ENCODE results near the gene TEC. TPM values are rescaled to one million over a fixed set of nuclear protein-coding genes. Genes with fewer than 3 reads are reported as not detected.

TEC gene
- total RNA-seq, 1 experiment from 2014 or later = 4.5 TPM

DNA sequence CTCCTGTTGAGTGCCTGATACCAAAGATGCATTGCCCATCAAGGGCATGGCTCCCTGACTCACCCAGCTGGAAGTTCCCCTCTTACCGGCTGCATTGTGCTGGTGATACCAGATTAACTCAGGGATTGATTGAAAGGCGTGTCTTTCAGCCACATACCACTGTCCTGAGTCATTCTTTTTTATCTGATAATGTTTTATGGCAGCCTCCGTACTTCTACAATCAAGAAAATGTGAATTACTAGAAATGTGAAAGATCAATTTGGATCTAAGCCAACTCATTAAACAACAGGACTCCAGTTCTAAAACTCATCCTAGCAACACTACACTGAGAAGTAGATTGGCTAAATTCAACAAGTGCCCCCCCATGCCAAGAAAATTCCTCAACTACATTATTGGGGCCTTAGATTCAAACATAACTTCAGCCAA is 175.6 kb downstream of the TEC start:
- peak overlapping the region; percentile 66 for H3K4me2 ChIP-seq (ENCODE audit: low read length)
- H3K36me3 ChIP-seq (ENCODE audit: control insufficient read depth in 1 of 2, insufficient read depth in 2 of 2, low read length in 2 of 2) = no peaks in the 10 kb centered on the region
- H3K9me2 ChIP-seq (ENCODE audit: insufficient read depth) = no peaks in the 10 kb centered on the region
- H2AFZ ChIP-seq (ENCODE audit: low read depth, low read length, poor library complexity, severe bottlenecking) = peak overlapping the region; percentile 3
- intact Hi-C loops (cut with micrococcal nuclease) = no loop called here
- no peak overlapping the region; the same call in 1 of the 2 replicates for H3K27ac ChIP-seq (ENCODE audit: low read depth, low read length)
- H3K79me2 ChIP-seq (ENCODE audit: insufficient read depth, low read length) = no peaks in the 10 kb centered on the region
- peaks cover 17 to 20% of the 10 kb centered on the region in 2 experiments for H3K4me1 ChIP-seq (ENCODE audit: control insufficient read depth in 1 of 2, insufficient read depth in 2 of 2, low read length in 2 of 2)
- no peak overlapping the region for H3K9ac ChIP-seq (ENCODE audit: low read length)
- ChIA-PET POLR2A (no interaction called here), RAD21 (ENCODE audit: low non-redundant PET in 1 of 2, low total read pairs in 2 of 2, uncharacterized antibody in 2 of 2, unreplicated experiment in 2 of 2) (no interaction called here), CTCF (no interaction called here)
- ATAC-seq = peak; percentile 98
- no peaks in the 10 kb centered on the region for H3K27me3 ChIP-seq (ENCODE audit: insufficient read depth, low read length)
- no TSS peak for BruUV-seq (replicated peaks)
- DNase-seq (ENCODE audit: low read depth, low spot score) = no peak
- no peaks in the 10 kb centered on the region for H3K9me3 ChIP-seq (ENCODE audit: control insufficient read depth in 1 of 2, insufficient read depth in 1 of 2, low read depth in 1 of 2, low read length in 2 of 2)
- peak overlapping the region in 1 of 2 experiments; percentile 29; a peak in 2 of 4 replicates for H3K4me3 ChIP-seq (replicated peaks in 1 of 2; ENCODE audit: low read depth in 1 of 2, low read length in 2 of 2)
- H4K20me1 ChIP-seq (ENCODE audit: insufficient read depth) = no peaks in the 10 kb centered on the region
- TF ChIP-seq, protein P1, sequence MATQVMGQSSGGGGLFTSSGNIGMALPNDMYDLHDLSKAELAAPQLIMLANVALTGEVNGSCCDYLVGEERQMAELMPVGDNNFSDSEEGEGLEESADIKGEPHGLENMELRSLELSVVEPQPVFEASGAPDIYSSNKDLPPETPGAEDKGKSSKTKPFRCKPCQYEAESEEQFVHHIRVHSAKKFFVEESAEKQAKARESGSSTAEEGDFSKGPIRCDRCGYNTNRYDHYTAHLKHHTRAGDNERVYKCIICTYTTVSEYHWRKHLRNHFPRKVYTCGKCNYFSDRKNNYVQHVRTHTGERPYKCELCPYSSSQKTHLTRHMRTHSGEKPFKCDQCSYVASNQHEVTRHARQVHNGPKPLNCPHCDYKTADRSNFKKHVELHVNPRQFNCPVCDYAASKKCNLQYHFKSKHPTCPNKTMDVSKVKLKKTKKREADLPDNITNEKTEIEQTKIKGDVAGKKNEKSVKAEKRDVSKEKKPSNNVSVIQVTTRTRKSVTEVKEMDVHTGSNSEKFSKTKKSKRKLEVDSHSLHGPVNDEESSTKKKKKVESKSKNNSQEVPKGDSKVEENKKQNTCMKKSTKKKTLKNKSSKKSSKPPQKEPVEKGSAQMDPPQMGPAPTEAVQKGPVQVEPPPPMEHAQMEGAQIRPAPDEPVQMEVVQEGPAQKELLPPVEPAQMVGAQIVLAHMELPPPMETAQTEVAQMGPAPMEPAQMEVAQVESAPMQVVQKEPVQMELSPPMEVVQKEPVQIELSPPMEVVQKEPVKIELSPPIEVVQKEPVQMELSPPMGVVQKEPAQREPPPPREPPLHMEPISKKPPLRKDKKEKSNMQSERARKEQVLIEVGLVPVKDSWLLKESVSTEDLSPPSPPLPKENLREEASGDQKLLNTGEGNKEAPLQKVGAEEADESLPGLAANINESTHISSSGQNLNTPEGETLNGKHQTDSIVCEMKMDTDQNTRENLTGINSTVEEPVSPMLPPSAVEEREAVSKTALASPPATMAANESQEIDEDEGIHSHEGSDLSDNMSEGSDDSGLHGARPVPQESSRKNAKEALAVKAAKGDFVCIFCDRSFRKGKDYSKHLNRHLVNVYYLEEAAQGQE (IDR thresholded peaks at IDR 0.05; ENCODE audit: low read depth) = no peak
- TF ChIP-seq FOSL1 (IDR thresholded peaks at IDR 0.05; ENCODE audit: low read depth) = peak; percentile 49; the same call in 1 of the 2 replicates
- no peak for TF ChIP-seq RAD21 (IDR thresholded peaks at IDR 0.05; ENCODE audit: low read depth)
- TF ChIP-seq, protein P2, sequence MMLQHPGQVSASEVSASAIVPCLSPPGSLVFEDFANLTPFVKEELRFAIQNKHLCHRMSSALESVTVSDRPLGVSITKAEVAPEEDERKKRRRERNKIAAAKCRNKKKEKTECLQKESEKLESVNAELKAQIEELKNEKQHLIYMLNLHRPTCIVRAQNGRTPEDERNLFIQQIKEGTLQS (IDR thresholded peaks at IDR 0.05) = no peak
- no peak for TF ChIP-seq POLR2A (IDR thresholded peaks at IDR 0.05; ENCODE audit: borderline replicate concordance, extremely low read depth, insufficient read depth, insufficient read length)
- TF ChIP-seq SP1 (IDR thresholded peaks at IDR 0.05; ENCODE audit: low read depth) = peak; percentile 31; the same call in 1 of the 2 replicates
- no peak for TF ChIP-seq YY1 (IDR thresholded peaks at IDR 0.05; ENCODE audit: extremely low read depth, insufficient replicate concordance, low read depth, low read length)
- no peak for TF ChIP-seq ZFX (IDR thresholded peaks at IDR 0.05)
- TF ChIP-seq, protein P3, sequence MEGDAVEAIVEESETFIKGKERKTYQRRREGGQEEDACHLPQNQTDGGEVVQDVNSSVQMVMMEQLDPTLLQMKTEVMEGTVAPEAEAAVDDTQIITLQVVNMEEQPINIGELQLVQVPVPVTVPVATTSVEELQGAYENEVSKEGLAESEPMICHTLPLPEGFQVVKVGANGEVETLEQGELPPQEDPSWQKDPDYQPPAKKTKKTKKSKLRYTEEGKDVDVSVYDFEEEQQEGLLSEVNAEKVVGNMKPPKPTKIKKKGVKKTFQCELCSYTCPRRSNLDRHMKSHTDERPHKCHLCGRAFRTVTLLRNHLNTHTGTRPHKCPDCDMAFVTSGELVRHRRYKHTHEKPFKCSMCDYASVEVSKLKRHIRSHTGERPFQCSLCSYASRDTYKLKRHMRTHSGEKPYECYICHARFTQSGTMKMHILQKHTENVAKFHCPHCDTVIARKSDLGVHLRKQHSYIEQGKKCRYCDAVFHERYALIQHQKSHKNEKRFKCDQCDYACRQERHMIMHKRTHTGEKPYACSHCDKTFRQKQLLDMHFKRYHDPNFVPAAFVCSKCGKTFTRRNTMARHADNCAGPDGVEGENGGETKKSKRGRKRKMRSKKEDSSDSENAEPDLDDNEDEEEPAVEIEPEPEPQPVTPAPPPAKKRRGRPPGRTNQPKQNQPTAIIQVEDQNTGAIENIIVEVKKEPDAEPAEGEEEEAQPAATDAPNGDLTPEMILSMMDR (IDR thresholded peaks at IDR 0.05 in 2 of 3, conservative IDR thresholded peaks at IDR 0.05 in 1 of 3; ENCODE audit: borderline replicate concordance in 1 of 3, insufficient read depth in 1 of 3, low read depth in 2 of 3, low read length in 2 of 3) = no peak
- TF ChIP-seq EZH2phosphoT487 (IDR thresholded peaks at IDR 0.05; ENCODE audit: borderline replicate concordance) = no peak
- peak; percentile 23 for TF ChIP-seq TCF7L2 (IDR thresholded peaks at IDR 0.05; ENCODE audit: borderline replicate concordance, extremely low read depth, insufficient read depth, insufficient read length)
- TF ChIP-seq, protein P4, sequence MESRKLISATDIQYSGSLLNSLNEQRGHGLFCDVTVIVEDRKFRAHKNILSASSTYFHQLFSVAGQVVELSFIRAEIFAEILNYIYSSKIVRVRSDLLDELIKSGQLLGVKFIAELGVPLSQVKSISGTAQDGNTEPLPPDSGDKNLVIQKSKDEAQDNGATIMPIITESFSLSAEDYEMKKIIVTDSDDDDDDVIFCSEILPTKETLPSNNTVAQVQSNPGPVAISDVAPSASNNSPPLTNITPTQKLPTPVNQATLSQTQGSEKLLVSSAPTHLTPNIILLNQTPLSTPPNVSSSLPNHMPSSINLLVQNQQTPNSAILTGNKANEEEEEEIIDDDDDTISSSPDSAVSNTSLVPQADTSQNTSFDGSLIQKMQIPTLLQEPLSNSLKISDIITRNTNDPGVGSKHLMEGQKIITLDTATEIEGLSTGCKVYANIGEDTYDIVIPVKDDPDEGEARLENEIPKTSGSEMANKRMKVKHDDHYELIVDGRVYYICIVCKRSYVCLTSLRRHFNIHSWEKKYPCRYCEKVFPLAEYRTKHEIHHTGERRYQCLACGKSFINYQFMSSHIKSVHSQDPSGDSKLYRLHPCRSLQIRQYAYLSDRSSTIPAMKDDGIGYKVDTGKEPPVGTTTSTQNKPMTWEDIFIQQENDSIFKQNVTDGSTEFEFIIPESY (IDR thresholded peaks at IDR 0.05; ENCODE audit: extremely low read depth, insufficient replicate concordance, low read length) = no peak
- no peak for TF ChIP-seq EGR1 (IDR thresholded peaks at IDR 0.05; ENCODE audit: low read depth)
- TF ChIP-seq CBX3 (IDR thresholded peaks at IDR 0.05; ENCODE audit: low read depth) = no peak; the same call in 1 of the 2 replicates
- TF ChIP-seq CEBPB (IDR thresholded peaks at IDR 0.05; ENCODE audit: low read depth) = no peak
- TF ChIP-seq ZNF274 (IDR thresholded peaks at IDR 0.05; ENCODE audit: low read depth, low read length) = no peak
- no peak for TF ChIP-seq MAX (IDR thresholded peaks at IDR 0.05)
- peak; percentile 47; the same call in 1 of the 2 replicates for TF ChIP-seq JUND (IDR thresholded peaks at IDR 0.05)
- TF ChIP-seq ELF1 (IDR thresholded peaks at IDR 0.05; ENCODE audit: borderline replicate concordance, low read depth) = no peak
- no peak for TF ChIP-seq POLR2AphosphoS5 (IDR thresholded peaks at IDR 0.05; ENCODE audit: low read depth, low read length)
- TF ChIP-seq SRF (IDR thresholded peaks at IDR 0.05; ENCODE audit: low read depth) = no peak
- no peak for TF ChIP-seq SIN3A (IDR thresholded peaks at IDR 0.05; ENCODE audit: low read depth)
